HEK293 (cell line): ENCODE data around the gene GLTPD2.

Experiments
- CTCF ChIA-PET: fragments of 350-600 bp; formaldehyde crosslinking; extraction: SDS; loops from one replicate; lab custom pipeline; 2021; ENCODE audit warnings: antibody characterized with exemption; lab: Yijun Ruan, JAX
- POLR2A ChIA-PET: fragments of 300-600 bp; formaldehyde crosslinking; extraction: SDS; loops from one replicate; lab custom pipeline; 2020; ENCODE audit warnings: antibody characterized with exemption, inconsistent platforms; lab: Yijun Ruan, JAX
- H3K27ac ChIP-seq: fragments of 200-500 bp; sonication (Bioruptor generic); 2 replicates; pipeline ENCODE4 v1.5.1; 2014; ENCODE audit warnings: low read depth, low read length, control low read depth, inconsistent platforms; ENCODE audit errors: extremely low read depth
- H3K36me3 ChIP-seq, 2 experiments: fragments of 200-500 bp in 1 of 2; sonication (Bioruptor generic) in 1 of 2; 1 replicate in 1 of 2; 2 replicates in 1 of 2; pipeline ENCODE4 v1.5.1; 2014 to 2017; ENCODE audit warnings: inconsistent platforms in 2 of 2, low read length in 2 of 2; ENCODE audit not compliant: control insufficient read depth in 2 of 2, insufficient read depth in 1 of 2
- H3K4me1 ChIP-seq: fragments of 200-500 bp; sonication (Bioruptor generic); 2 replicates; pipeline ENCODE4 v1.5.1; 2014; ENCODE audit warnings: mild to moderate bottlenecking, low read length, inconsistent platforms; ENCODE audit not compliant: control insufficient read depth, insufficient read depth
- H3K4me3 ChIP-seq: 2 replicates; pipeline ENCODE4 v1.5.1; 2011; ENCODE audit warnings: low read depth, mild to moderate bottlenecking, control low read depth, low read length, moderate library complexity
- H3K9me3 ChIP-seq: fragments of 200-500 bp; sonication (Bioruptor generic); 2 replicates; pipeline ENCODE4 v1.5.1; 2014; ENCODE audit warnings: low read depth, low read length, inconsistent platforms; ENCODE audit not compliant: control insufficient read depth, insufficient read depth
- BCL11A ChIP-seq: fragments of 450-650 bp; formaldehyde crosslinking; IDR thresholded peaks from 2 replicates; pipeline ENCODE4 v1.5.1; 2016; ENCODE audit warnings: low read depth, missing biosample characterization, missing genetic modification characterization
- HOXD13 ChIP-seq: sonication (generic); formaldehyde crosslinking; IDR thresholded peaks from 2 replicates; pipeline ENCODE4 v1.8.0; 2022; ENCODE audit warnings: missing genetic modification reagents, borderline replicate concordance
- IKZF3 ChIP-seq: fragments of 450-650 bp; IDR thresholded peaks from 2 replicates; pipeline ENCODE4 v1.5.0; 2018; ENCODE audit warnings: missing biosample characterization, mild to moderate bottlenecking, missing genetic modification characterization, moderate library complexity
- PRDM2 ChIP-seq: fragments of 450-650 bp; formaldehyde crosslinking; IDR thresholded peaks from 2 replicates; pipeline ENCODE4 v1.5.1; 2016; ENCODE audit warnings: missing biosample characterization, missing genetic modification characterization, borderline replicate concordance
- ZBTB26 ChIP-seq: fragments of 450-650 bp; formaldehyde crosslinking; optimal IDR thresholded peaks from 2 replicates; pipeline ENCODE3; 2016; ENCODE audit warnings: missing biosample characterization, mild to moderate bottlenecking, missing genetic modification characterization
- ZIC2 ChIP-seq: fragments of 450-650 bp; formaldehyde crosslinking; IDR thresholded peaks from 2 replicates; pipeline ENCODE4 v1.5.1; 2016; ENCODE audit warnings: missing biosample characterization, missing genetic modification characterization
- ZNF211 ChIP-seq: fragments of 450-650 bp; formaldehyde crosslinking; IDR thresholded peaks from 2 replicates; pipeline ENCODE4 v1.5.1; 2016; ENCODE audit warnings: low read depth, missing biosample characterization, missing genetic modification characterization
- ZNF324 ChIP-seq: fragments of 450-650 bp; formaldehyde crosslinking; IDR thresholded peaks from 2 replicates; pipeline ENCODE4 v1.5.1; 2016; ENCODE audit warnings: missing biosample characterization, missing genetic modification characterization
- ZNF335 ChIP-seq: fragments of 450-650 bp; formaldehyde crosslinking; conservative IDR thresholded peaks from 2 replicates; pipeline ENCODE4 v1.5.1; 2016; ENCODE audit warnings: missing biosample characterization, missing genetic modification characterization
- ZNF510 ChIP-seq: fragments of 450-650 bp; formaldehyde crosslinking; IDR thresholded peaks from 2 replicates; pipeline ENCODE4 v1.5.1; 2018; ENCODE audit warnings: mild to moderate bottlenecking, missing genetic modification characterization, missing biosample characterization; ENCODE audit not compliant: insufficient replicate concordance
- ZSCAN18 ChIP-seq: fragments of 450-650 bp; formaldehyde crosslinking; IDR thresholded peaks from 2 replicates; pipeline ENCODE4 v1.5.1; 2016; ENCODE audit warnings: missing biosample characterization, missing genetic modification characterization
- TF ChIP-seq, protein P1 (sequence below): fragments of 450-650 bp; formaldehyde crosslinking; IDR thresholded peaks from 2 replicates; pipeline ENCODE4 v1.5.1; 2016; ENCODE audit warnings: missing biosample characterization, missing genetic modification characterization
- TF ChIP-seq, protein P2 (sequence below): fragments of 450-650 bp; formaldehyde crosslinking; IDR thresholded peaks from 2 replicates; pipeline ENCODE4 v1.5.1; 2016; ENCODE audit warnings: missing biosample characterization, missing genetic modification characterization
- TF ChIP-seq, protein P3 (sequence below): IDR thresholded peaks from 2 replicates; pipeline ENCODE4 v1.6.1; 2011; ENCODE audit warnings: mild to moderate bottlenecking, low read depth, low read length, borderline replicate concordance
- TF ChIP-seq, protein P4 (sequence below): fragments of 450-650 bp; formaldehyde crosslinking; IDR thresholded peaks from 2 replicates; pipeline ENCODE4 v1.5.0; 2017; ENCODE audit warnings: missing biosample characterization, missing genetic modification characterization, borderline replicate concordance

The GLTPD2 gene

GRCh38 chr17:4822835-4823234 lies 34.1 kb downstream of the GLTPD2 start (continued):
- TF ChIP-seq PRDM2 (tag by site-specific recombination) (no peak), ZNF211 (tag by site-specific recombination) (no peak), ZIC2 (no peak), IKZF3 (tag by site-specific recombination) (no peak), ZSCAN18 (no peak)
- TF ChIP-seq, protein P1, sequence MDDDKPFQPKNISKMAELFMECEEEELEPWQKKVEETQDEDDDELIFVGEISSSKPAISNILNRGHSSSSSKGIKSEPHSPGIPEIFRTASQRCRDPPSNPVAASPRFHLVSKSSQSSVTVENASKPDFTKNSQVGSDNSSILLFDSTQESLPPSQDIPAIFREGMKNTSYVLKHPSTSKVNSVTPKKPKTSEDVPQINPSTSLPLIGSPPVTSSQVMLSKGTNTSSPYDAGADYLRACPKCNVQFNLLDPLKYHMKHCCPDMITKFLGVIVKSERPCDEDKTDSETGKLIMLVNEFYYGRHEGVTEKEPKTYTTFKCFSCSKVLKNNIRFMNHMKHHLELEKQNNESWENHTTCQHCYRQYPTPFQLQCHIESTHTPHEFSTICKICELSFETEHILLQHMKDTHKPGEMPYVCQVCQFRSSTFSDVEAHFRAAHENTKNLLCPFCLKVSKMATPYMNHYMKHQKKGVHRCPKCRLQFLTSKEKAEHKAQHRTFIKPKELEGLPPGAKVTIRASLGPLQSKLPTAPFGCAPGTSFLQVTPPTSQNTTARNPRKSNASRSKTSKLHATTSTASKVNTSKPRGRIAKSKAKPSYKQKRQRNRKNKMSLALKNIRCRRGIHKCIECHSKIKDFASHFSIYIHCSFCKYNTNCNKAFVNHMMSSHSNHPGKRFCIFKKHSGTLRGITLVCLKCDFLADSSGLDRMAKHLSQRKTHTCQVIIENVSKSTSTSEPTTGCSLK (tag by site-specific recombination), result no peak
- TF ChIP-seq, protein P2, sequence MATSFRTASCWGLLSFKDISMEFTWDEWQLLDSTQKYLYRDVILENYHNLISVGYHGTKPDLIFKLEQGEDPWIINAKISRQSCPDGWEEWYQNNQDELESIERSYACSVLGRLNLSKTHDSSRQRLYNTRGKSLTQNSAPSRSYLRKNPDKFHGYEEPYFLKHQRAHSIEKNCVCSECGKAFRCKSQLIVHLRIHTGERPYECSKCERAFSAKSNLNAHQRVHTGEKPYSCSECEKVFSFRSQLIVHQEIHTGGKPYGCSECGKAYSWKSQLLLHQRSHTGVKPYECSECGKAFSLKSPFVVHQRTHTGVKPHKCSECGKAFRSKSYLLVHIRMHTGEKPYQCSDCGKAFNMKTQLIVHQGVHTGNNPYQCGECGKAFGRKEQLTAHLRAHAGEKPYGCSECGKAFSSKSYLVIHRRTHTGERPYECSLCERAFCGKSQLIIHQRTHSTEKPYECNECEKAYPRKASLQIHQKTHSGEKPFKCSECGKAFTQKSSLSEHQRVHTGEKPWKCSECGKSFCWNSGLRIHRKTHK (tag by site-specific recombination), result no peak
- TF ChIP-seq, protein P3, sequence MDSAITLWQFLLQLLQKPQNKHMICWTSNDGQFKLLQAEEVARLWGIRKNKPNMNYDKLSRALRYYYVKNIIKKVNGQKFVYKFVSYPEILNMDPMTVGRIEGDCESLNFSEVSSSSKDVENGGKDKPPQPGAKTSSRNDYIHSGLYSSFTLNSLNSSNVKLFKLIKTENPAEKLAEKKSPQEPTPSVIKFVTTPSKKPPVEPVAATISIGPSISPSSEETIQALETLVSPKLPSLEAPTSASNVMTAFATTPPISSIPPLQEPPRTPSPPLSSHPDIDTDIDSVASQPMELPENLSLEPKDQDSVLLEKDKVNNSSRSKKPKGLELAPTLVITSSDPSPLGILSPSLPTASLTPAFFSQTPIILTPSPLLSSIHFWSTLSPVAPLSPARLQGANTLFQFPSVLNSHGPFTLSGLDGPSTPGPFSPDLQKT, result no peak

DNA sequence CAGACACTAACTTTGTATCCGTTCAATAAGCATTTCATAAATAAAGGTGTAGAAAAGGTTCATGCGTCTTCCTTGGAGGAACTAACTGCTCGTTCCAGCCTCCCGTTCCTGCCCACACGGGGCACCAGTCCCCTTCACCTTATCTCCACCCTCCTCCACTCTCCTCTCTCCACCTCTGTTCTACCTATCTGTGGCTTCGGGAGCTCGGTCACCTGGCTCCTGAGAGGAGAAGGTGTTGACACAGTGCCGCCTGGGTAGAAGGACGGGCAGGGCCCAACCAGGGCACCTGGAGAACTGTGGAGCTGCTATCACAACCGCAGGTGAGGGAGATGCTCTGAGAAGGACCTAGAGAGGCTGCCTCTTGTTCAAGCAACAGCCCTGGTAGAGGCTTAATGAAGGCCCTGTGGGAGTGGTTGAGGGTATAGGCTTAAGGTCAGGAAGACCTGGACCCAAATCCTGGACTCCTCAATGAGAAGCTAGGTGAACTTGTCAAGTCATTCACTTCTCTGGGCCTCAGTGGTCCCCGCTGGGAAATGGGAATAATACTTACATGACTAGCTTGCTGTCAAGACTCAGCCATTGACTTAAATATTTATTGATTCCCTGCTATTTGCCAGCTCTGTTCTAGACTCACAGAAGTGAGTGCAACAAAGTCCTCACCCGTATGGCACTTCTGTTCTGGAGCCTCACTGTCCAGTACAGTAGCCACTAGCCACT lies 34.8 kb downstream of the GLTPD2 start:
- CTCF ChIA-PET, result interaction anchor here (0.5 kb wide), 1 partner anchor 40 kb away, joined by 5 read pairs; no protein-coding TSS in a partner anchor
- TF ChIP-seq ZNF324 (tag by site-specific recombination), result no peak
- no peak for TF ChIP-seq ZNF510 (tag by site-specific recombination)
- TF ChIP-seq IKZF3 (tag by site-specific recombination), result no peak
- TF ChIP-seq ZNF335 (tag by site-specific recombination), result no peak
- TF ChIP-seq, protein P4, sequence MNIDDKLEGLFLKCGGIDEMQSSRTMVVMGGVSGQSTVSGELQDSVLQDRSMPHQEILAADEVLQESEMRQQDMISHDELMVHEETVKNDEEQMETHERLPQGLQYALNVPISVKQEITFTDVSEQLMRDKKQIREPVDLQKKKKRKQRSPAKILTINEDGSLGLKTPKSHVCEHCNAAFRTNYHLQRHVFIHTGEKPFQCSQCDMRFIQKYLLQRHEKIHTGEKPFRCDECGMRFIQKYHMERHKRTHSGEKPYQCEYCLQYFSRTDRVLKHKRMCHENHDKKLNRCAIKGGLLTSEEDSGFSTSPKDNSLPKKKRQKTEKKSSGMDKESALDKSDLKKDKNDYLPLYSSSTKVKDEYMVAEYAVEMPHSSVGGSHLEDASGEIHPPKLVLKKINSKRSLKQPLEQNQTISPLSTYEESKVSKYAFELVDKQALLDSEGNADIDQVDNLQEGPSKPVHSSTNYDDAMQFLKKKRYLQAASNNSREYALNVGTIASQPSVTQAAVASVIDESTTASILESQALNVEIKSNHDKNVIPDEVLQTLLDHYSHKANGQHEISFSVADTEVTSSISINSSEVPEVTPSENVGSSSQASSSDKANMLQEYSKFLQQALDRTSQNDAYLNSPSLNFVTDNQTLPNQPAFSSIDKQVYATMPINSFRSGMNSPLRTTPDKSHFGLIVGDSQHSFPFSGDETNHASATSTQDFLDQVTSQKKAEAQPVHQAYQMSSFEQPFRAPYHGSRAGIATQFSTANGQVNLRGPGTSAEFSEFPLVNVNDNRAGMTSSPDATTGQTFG (tag by site-specific recombination), result no peak
- TF ChIP-seq, protein P1 (tag by site-specific recombination), result no peak
- TF ChIP-seq HOXD13 (CRISPR knock-in tag), result no peak
- TF ChIP-seq ZBTB26 (tag by site-specific recombination), result no peak
- no peak for TF ChIP-seq BCL11A (tag by site-specific recombination)

More for the DNA sequence above, 34.8 kb downstream of the GLTPD2 start:
- H3K9me3 ChIP-seq, result no peaks in the 10 kb centered on the region
- H3K36me3 ChIP-seq, result peaks cover 0 to 19% of the 10 kb centered on the region in 2 experiments; a peak in 2 of 3 replicates
- POLR2A ChIA-PET, result no interaction called here
- H3K27ac ChIP-seq, result no peak overlapping the region
- H3K4me3 ChIP-seq, result no peak overlapping the region
- no peaks in the 10 kb centered on the region for H3K4me1 ChIP-seq
